Measurements from ENCODE around the gene LIN52.

Gene LIN52, protein sequence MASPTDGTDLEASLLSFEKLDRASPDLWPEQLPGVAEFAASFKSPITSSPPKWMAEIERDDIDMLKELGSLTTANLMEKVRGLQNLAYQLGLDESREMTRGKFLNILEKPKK

DNA sequence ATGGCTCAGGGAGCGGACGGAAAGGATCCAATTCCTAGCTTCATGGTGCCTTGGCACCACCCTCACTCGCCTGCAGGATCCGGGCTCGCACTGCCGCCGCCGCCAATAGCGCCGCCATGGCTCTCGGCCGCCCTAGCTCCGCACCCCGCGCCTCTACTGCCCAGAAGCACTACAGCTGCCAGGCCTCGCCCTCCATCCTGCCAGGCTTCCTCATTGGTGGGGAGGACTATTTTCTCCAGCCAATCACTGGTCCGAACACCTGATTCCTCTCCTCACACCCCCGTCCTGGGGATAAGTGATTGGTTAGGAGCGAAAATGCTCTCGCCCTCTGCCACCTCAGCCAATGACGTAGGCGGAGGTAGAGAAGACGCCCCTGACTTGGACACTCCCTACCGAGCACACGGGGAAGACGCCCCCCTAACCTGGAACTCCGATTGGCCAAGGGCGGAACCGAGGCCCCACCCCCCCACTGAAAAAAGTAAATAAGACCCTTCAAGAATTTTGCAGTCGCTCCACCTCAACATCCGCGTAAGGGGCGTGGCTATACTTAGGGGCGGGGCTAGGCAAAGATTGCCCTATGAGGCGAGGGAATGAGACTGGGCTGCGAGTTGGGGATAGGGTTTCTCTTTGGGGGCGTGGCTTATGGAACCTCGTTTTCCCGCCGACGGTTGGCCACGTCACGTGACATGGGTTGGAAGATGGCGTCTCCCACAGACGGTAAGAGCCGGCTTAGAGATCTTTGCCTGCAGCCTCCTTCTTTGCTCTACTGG lies at the start of gene LIN52, which contains the start of gene ALDH6A1:
TSS of gene LIN52 (plus strand) at position 680 of the 770 bp plus-strand sequence. CDS start at position 699, 19 bp downstream.
TSS of gene ALDH6A1 (minus strand) at position 177 of the 770 bp plus-strand sequence. CDS start at position 118, 59 bp downstream.
- no peak for TF ChIP-seq JUND (IDR thresholded peaks at IDR 0.05; ENCODE audit: low read depth)
- in situ Hi-C loops (cut with HindIII; ENCODE audit: low pct_unique_long_range_greater_than_20kb, low sequenced_read_pairs), result no loop called here
- peak; percentile 100 for DNase-seq (ENCODE audit: low read depth in 1 of 2, low spot score in 1 of 2)

DNA sequence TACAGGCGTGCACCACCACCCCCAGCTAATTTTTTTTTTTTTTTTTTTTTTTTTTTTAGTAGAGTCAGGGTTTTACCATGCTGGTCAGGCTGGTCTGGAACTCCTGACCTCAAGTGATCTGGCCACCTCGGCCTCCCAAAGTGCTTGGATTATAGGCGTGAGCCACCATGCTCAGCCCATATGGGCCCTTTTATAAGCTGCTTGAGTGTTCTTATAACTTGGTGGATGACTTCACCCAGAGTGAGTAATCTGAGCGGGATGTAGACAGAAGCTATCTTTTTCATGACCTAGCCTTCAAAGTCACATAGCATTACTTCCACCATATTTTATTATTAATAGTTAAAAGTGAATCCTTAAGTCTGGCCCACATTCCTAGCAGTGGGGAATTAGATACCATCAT lies 49.2 kb upstream of the LIN52 start:
- TF ChIP-seq JUND (IDR thresholded peaks at IDR 0.05; ENCODE audit: low read depth), result no peak
- no peak for DNase-seq (ENCODE audit: low read depth in 1 of 2, low spot score in 1 of 2)
- in situ Hi-C loops (cut with HindIII; ENCODE audit: low pct_unique_long_range_greater_than_20kb, low sequenced_read_pairs), result no loop called here

DNA sequence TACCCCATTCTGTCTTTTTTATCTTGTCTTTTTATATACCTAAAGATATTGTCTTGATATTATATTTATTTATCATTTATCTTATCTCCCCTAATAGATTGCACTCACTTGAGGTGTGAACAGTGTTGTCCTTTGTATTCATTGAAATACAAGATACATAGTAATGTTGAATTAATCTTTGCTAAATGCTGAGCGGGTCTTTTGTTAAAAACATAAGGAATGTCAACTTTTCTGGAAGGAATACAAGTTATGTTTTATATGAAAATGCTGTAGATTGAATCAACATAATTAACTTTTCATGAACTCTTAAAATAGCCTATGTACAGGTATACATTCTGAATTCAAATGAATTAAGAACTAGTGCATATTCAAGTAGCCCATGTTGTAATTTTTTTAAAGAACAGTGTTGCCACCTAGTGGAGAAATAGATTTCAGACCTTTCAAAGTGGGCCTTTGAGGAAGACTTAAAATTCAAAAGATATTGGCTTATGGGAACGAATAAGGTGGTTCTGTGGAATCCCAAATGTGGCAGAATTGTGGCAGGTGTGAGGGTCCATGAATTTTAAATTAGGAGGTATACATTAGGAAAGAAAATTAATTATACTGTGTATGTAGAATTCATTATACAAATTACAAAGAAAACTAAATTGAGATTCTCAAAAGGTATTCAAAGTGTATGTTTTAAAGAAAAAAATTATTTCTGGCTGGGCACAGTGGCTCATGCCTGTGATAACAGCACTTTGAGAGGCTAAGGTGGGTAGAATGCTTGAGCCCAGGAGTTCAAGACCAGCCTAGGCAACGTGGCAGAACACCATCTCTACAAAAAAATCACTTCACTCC lies 46.5 kb upstream of the LIN52 start:
- TF ChIP-seq JUND (IDR thresholded peaks at IDR 0.05; ENCODE audit: low read depth), result no peak
- in situ Hi-C loops (cut with HindIII; ENCODE audit: low pct_unique_long_range_greater_than_20kb, low sequenced_read_pairs), result no loop called here
- peak; percentile 64 to 81 for DNase-seq (ENCODE audit: low read depth in 1 of 2, low spot score in 1 of 2)

DNA sequence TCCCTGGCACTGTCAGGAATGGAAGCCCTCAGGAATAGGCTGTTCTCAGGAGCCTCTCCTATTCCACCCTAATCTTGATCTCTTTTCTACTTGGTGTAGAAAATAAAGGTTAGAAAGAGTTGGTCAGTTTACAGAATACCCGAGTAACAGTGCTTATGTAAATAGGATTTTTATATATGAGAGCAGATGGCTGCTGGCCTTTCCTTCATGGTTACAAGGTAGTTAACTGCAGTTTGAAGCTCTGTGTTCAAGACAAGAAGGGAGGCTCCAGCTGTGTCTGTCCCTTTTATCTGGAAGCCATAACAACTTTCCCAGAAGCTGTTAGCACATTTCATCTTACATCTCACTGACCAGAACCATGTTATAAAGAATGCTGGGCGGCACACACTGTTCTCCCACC lies 42.5 kb upstream of the LIN52 start:
- DNase-seq (ENCODE audit: low read depth in 1 of 2, low spot score in 1 of 2), result no peak
- in situ Hi-C loops (cut with HindIII; ENCODE audit: low pct_unique_long_range_greater_than_20kb, low sequenced_read_pairs), result no loop called here
- no peak for TF ChIP-seq JUND (IDR thresholded peaks at IDR 0.05; ENCODE audit: low read depth)

DNA sequence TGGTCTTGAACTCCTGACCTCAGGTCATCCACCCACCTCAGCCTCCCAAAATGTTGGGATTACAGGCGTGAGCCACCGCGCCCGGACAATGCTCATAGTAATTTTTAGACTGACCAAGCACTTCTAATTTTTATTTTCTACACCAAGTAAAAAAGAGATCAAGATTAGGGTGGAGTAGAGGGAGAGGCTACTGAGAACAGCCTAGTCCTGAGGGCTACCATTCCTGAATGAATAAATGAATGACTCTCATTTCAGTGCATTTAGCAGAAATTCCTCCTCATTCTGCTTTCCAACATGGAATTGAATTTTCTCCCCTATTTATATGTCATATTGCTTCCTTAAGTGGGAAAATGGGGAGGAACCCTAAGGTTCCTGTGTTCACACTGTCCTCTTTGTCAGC lies 39.2 kb upstream of the LIN52 start:
- no peak for TF ChIP-seq JUND (IDR thresholded peaks at IDR 0.05; ENCODE audit: low read depth)
- no peak for DNase-seq (ENCODE audit: low read depth in 1 of 2, low spot score in 1 of 2)
- in situ Hi-C loops (cut with HindIII; ENCODE audit: low pct_unique_long_range_greater_than_20kb, low sequenced_read_pairs), result no loop called here

DNA sequence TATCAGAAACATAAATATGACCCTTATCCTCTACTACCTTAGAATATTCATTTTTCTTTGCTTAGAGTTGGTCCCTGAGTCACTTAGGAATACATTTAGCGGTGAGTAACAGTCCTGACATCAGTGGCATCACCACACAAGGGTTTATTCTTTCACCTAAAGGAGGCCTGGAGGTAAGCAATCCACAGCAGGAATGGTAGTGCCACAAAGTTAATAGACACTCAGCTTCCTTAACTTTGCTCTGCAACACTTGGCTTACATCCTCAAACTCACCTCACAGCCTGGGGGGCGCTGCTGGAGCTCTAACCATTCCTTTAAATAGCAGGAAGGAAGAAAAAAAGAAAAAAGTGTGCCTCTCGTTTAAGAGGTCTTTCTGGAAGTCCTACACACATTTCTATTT lies 36.5 kb upstream of the LIN52 start:
- in situ Hi-C loops (cut with HindIII; ENCODE audit: low pct_unique_long_range_greater_than_20kb, low sequenced_read_pairs), result no loop called here
- no peak for DNase-seq (ENCODE audit: low read depth in 1 of 2, low spot score in 1 of 2)
- TF ChIP-seq JUND (IDR thresholded peaks at IDR 0.05; ENCODE audit: low read depth), result no peak

DNA sequence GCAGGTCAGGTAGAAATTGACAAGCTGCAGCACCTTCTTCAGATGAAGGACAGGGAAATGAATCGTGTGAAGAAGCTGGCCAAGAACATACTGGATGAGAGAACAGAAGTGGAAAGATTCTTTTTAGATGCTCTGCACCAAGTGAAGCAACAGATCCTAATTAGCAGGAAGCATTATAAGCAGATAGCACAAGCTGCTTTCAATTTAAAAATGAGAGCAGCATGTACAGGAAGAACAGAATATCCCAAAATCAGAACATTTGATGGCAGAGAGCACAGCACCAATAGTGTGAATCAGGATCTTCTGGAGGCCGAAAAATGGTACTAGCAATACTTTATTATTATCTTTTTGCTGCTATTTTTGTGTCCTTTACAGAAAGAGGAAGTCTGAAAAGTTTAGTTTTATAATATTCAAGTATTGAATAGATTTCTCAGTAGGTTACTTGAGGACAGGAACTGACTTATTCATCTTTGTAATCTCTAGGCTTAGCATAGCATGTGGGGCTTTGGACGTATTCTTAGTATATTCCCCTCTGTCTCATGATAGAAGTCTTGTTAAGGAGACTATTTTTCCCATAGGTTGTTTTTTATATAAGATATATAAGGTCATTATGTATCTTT lies 34.8 kb upstream of the LIN52 start:
- in situ Hi-C loops (cut with HindIII; ENCODE audit: low pct_unique_long_range_greater_than_20kb, low sequenced_read_pairs), result no loop called here
- no peak for DNase-seq (ENCODE audit: low read depth in 1 of 2, low spot score in 1 of 2)
- TF ChIP-seq JUND (IDR thresholded peaks at IDR 0.05; ENCODE audit: low read depth), result no peak

DNA sequence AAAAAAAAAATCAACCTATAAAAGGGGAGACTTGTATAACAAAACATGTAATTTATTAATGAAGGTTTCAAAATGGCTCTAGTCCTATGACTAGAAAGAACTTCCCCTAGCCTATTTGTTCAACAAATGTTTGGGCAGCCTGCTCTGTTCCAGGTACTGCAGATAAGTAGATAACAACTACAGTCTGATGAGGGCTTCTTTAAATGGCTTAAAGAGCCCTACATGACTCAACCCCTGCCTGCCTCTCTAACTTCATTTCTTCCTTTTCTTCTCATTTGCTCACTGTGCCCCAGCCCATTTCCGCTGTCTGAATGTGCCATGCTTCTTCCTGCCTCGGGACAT lies 22.0 kb upstream of the LIN52 start:
- DNase-seq (ENCODE audit: low read depth in 1 of 2, low spot score in 1 of 2), result peak in 1 of 2 experiments; percentile 12
- in situ Hi-C loops (cut with HindIII; ENCODE audit: low pct_unique_long_range_greater_than_20kb, low sequenced_read_pairs), result no loop called here
- TF ChIP-seq JUND (IDR thresholded peaks at IDR 0.05; ENCODE audit: low read depth), result no peak

DNA sequence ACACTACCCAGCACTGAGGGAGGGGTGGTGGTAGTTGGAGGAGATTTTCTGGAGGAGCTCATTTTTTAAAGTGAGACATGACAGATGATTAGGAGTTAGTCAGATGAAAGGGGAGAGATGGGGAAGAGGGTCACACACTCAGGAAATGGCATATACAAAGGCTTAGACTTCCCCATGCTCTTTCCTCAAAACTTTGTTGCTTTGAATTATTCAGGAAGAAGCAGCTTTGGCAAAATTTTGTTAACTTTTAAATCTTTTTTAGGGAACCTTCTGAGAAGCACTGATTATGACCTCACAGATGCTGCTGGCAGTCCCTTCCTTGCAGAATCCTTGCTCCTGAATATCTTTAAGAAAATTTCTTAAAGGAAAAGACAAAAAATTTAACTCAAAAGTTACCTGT lies 20.3 kb upstream of the LIN52 start:
- no peak for DNase-seq (ENCODE audit: low read depth in 1 of 2, low spot score in 1 of 2)
- TF ChIP-seq JUND (IDR thresholded peaks at IDR 0.05; ENCODE audit: low read depth), result no peak

DNA sequence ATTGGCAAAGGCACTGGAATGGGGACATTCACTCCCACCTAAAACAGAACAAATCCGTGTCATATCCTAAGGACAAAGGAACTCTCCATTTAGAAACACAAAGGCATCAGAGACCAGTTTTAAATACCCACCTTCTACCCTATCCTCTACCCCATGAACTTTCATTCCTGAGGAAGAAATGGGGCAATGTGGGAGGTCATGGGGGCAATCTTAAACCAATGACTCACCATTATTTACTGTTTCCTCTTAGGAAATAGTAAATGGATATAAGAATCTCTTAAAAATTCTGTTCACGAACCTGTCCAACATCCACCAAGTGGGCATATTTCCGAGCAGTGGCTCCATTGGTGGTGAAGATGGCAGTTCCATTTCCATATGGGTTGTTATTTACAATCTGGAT lies 19.9 kb upstream of the LIN52 start:
- in situ Hi-C loops (cut with HindIII; ENCODE audit: low pct_unique_long_range_greater_than_20kb, low sequenced_read_pairs), result no loop called here
- DNase-seq (ENCODE audit: low read depth in 1 of 2, low spot score in 1 of 2), result no peak
- TF ChIP-seq JUND (IDR thresholded peaks at IDR 0.05; ENCODE audit: low read depth), result no peak

More for the DNA sequence above, 20.3 kb upstream of the LIN52 start:
- in situ Hi-C loops (cut with HindIII; ENCODE audit: low pct_unique_long_range_greater_than_20kb, low sequenced_read_pairs), result no loop called here

DNA sequence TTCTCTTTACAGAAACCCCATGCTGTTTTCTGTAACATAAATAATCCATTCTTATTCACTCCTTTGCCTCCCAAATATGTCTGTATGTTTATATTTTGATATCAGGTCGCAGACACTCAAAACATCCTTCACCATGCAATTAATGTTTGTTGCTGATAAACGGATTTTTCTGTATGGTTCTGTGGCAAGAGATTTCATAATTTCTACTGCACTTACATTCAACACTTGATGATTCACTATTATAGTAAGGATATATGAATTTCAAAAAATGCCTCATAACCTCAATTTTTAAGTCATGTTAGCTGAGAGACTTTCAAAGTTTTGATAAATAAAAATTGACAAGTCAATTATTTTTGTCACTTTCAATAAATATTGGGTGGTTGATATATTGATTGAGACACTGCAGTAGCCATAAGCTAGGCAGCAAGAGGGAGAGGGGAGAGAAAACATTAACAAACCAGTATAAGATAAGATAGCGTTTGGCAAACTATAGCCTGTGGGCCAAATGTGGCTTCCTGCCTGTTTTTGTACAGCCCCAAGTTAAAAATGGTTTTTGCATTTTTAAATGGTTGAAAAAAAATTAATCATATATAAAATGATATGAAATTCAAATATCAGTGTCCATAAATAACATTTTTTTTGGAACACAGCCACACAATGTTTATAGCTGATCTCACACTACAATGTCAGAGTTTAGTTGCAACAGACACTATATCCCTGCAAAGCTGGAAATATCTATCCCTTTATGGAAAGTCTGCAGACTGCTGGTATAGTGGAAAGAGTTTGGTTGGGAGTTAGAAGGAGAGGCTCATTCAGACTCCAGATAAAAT lies 18.8 kb upstream of the LIN52 start:
- DNase-seq (ENCODE audit: low read depth in 1 of 2, low spot score in 1 of 2), result no peak
- in situ Hi-C loops (cut with HindIII; ENCODE audit: low pct_unique_long_range_greater_than_20kb, low sequenced_read_pairs), result no loop called here
- no peak for TF ChIP-seq JUND (IDR thresholded peaks at IDR 0.05; ENCODE audit: low read depth)

DNA sequence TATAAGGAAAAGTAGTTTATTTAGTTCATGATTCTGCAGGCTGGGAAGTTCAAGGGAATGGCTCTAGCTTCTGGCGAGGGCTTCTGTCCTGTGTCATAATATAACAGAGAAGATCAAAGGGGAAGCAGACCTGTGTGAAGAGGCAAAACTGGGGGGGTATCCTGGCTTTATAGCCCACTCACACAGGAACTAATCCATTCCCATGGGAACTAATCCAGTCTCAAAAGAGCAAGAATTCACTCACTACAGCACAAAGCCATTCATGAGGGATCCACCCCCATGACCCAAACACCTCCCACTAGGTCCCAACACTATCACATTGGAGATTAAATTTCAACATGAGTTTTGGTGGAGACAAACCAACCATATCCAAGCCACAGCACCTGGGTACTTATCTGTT lies 7.4 kb upstream of the LIN52 start:
- DNase-seq (ENCODE audit: low read depth in 1 of 2, low spot score in 1 of 2), result no peak
- TF ChIP-seq JUND (IDR thresholded peaks at IDR 0.05; ENCODE audit: low read depth), result no peak
- in situ Hi-C loops (cut with HindIII; ENCODE audit: low pct_unique_long_range_greater_than_20kb, low sequenced_read_pairs), result no loop called here
